ENCODE results near the gene RBBP8.

DNA sequence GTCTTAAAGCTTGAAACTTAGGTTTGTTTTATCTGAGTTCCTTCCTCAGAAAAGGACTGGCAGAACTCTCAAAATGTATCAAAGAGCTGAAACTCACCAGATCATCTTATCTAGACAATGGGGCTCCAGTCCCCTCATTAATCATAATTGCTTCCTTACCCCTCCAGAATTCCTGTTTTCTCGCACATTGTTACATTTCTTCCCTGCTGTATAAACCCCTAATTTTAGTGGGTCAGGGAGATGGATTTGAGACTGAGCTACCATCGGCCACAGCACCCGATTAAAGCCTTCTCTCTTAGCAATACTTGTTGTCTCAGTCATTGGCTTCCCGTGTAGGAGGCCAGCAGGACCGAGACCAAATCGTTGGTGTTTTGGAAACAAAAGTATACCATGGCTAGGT, 130.4 kb downstream of the RBBP8 start:
- TF ChIP-seq CTCF (IDR thresholded peaks at IDR 0.05; ENCODE audit: insufficient read depth, low read length, poor library complexity, severe bottlenecking) (no peak), EZH2phosphoT487 (conservative IDR thresholded peaks at IDR 0.05; ENCODE audit: low read length) (no peak)
